MV-4-11 (cell line): ENCODE measurements around the gene SSBP3.

Source experiments
- DNase-seq: peaks from one replicate; lab custom pipeline; 2025; lab: John Stamatoyannopoulos, UW

The SSBP3 gene

GRCh38 chr1:54266908-54267307 is 139.3 kb downstream of the SSBP3 start:
- no peak for DNase-seq

GRCh38 chr1:54266195-54266594 is 140.0 kb downstream of the SSBP3 start:
- no peak for DNase-seq

- no peak for DNase-seq
These were observed 140.5 kb downstream of the SSBP3 start for GRCh38 chr1:54265659-54266058.

- no peak for DNase-seq
These were observed 141.1 kb downstream of the SSBP3 start for GRCh38 chr1:54265126-54265525.

- no peak for DNase-seq
These were observed 142.5 kb downstream of the SSBP3 start for GRCh38 chr1:54263601-54264226.

GRCh38 chr1:54262244-54262643 is 143.9 kb downstream of the SSBP3 start:
- DNase-seq = no peak

- DNase-seq = no peak
These were observed 145.4 kb downstream of the SSBP3 start for GRCh38 chr1:54260810-54261209.

- DNase-seq = no peak
These were observed 146.6 kb downstream of the SSBP3 start for GRCh38 chr1:54259546-54260140.

GRCh38 chr1:54257876-54258275 is 148.3 kb downstream of the SSBP3 start:
- no peak for DNase-seq

- no peak for DNase-seq
These were observed 148.9 kb downstream of the SSBP3 start for GRCh38 chr1:54257346-54257620.

- DNase-seq = no peak
These were observed 149.5 kb downstream of the SSBP3 start for GRCh38 chr1:54256522-54257345.

GRCh38 chr1:54255026-54255702 is 151.0 kb downstream of the SSBP3 start:
- no peak for DNase-seq

GRCh38 chr1:54254055-54254454 is 152.1 kb downstream of the SSBP3 start:
- no peak for DNase-seq

- peak; percentile 13 for DNase-seq
These were observed 152.7 kb downstream of the SSBP3 start for GRCh38 chr1:54253480-54253879.

GRCh38 chr1:54252371-54252936 is 153.7 kb downstream of the SSBP3 start:
- no peak for DNase-seq

- no peak for DNase-seq
These were observed 155.5 kb downstream of the SSBP3 start for GRCh38 chr1:54250670-54251069.

GRCh38 chr1:54249819-54250435 is 156.3 kb downstream of the SSBP3 start:
- peak; percentile 92 for DNase-seq

- no peak for DNase-seq
These were observed 157.2 kb downstream of the SSBP3 start for GRCh38 chr1:54248966-54249365.

GRCh38 chr1:54247863-54248515 is 158.2 kb downstream of the SSBP3 start:
- DNase-seq = no peak

- DNase-seq = no peak
These were observed 160.0 kb downstream of the SSBP3 start for GRCh38 chr1:54246116-54246721.

- no peak for DNase-seq
These were observed 160.7 kb downstream of the SSBP3 start for GRCh38 chr1:54245501-54245900.
